Activated naive CD8-positive, alpha-beta T cell (primary cell): ENCODE measurements around the gene SCO2.
A peak's percentile ranks its signal among the peaks of the same experiment; 100 is the strongest.

Source experiments
- H3K27ac Mint-ChIP-seq: one replicate; pipeline ENCODE4 v1.8.0; 2021; ENCODE audit warnings: mixed read lengths
- H3K27me3 Mint-ChIP-seq: one replicate; pipeline ENCODE4 v1.8.0; 2021; ENCODE audit warnings: mixed read lengths
- H3K36me3 Mint-ChIP-seq: one replicate; pipeline ENCODE4 v1.8.0; 2021; ENCODE audit warnings: mixed read lengths
- H3K4me1 Mint-ChIP-seq: one replicate; pipeline ENCODE4 v1.8.0; 2021; ENCODE audit warnings: low read depth, mixed read lengths
- H3K4me3 Mint-ChIP-seq: one replicate; pipeline ENCODE4 v1.8.0; 2021; ENCODE audit warnings: mild to moderate bottlenecking, mixed read lengths
- H3K9me3 Mint-ChIP-seq: one replicate; pipeline ENCODE4 v1.8.0; 2021; ENCODE audit warnings: low read depth, mixed read lengths

SCO2 gene

DNA sequence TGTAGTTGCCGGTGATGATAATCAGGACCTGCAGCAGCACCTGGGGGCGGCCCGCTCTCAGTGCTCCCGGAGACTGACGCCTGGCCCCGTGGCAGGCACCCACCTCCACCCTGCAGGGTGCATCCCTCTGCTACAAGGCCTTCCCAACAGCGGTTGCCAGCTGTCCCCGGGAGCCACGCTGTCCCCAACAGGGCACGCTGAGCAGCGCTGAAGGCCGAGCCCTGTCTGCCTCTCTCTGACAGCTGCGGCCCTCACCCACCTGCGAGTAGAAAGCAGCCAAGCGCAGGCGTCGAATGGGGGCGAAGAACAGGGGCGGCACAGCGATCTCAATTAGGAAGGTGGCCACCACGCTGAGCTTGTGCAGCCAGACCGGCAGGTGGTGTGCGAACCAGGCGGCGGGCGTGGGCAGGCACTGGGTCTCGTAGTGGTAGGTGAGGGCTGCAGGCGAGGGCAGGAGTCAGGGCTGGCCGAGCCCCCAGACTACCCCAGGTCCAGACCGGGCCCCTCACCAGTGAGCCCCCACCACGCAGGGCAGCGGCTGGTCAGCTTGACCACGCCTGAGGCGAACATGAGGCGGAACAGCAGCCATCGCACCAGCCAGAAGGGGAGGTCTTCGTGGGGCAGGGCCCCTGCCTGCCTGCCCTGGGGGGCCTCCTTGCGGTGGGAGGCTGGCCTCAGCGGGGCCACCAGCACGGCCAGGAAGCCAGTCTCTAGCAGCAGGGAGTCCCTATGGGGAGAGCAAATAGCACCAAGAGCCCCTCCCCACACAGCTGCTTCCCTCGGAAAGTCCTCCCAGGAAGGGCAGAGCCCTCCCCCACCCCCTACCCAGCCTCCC is 19.4 kb downstream of the SCO2 start:
- Mint-ChIP-seq H3K36me3 (no peaks in the 10 kb centered on the region), H3K9me3 (no peaks in the 10 kb centered on the region), H3K4me3 (peak overlapping the region; percentile 93), H3K4me1 (peaks cover 12% of the 10 kb centered on the region), H3K27me3 (no peaks in the 10 kb centered on the region), H3K27ac (no peak overlapping the region)

DNA sequence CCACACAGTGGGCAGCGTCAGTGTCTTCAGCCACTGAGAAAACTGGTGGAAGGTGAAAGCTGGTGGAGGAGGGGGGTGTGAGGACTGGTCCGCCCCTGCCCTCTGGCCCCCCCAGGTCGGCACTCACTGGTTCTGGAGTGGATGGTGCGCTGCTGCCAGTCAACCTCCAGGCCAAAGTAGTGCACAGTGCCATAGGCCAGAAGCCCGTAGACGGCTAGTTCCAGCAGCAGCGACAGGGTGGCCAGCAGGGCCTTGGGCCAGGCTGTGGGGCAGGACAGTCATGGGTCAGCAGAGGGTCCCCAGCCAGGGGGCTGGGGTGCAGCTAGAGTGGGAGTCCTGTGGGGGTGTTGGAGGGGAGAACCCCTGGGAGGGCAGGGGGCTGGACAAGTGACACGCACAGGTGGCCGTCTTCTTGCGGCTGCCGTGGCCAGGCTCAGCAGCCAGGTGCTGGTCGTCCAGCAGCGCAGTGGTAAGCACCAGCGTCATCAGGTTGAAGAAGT is 20.1 kb downstream of the SCO2 start:
- H3K36me3 Mint-ChIP-seq, result no peaks in the 10 kb centered on the region
- H3K4me3 Mint-ChIP-seq, result no peak overlapping the region
- H3K9me3 Mint-ChIP-seq, result no peaks in the 10 kb centered on the region
- H3K27ac Mint-ChIP-seq, result no peak overlapping the region
- peaks cover 12% of the 10 kb centered on the region for H3K4me1 Mint-ChIP-seq
- no peaks in the 10 kb centered on the region for H3K27me3 Mint-ChIP-seq

- no peaks in the 10 kb centered on the region for H3K27me3 Mint-ChIP-seq
- no peak overlapping the region for H3K27ac Mint-ChIP-seq
- no peak overlapping the region for H3K4me3 Mint-ChIP-seq
- H3K4me1 Mint-ChIP-seq, result peaks cover 11% of the 10 kb centered on the region
- no peaks in the 10 kb centered on the region for H3K9me3 Mint-ChIP-seq
- H3K36me3 Mint-ChIP-seq, result no peaks in the 10 kb centered on the region
Observed at GRCh38 chr22:50504369-50505211, 20.8 kb downstream of the SCO2 start.

DNA sequence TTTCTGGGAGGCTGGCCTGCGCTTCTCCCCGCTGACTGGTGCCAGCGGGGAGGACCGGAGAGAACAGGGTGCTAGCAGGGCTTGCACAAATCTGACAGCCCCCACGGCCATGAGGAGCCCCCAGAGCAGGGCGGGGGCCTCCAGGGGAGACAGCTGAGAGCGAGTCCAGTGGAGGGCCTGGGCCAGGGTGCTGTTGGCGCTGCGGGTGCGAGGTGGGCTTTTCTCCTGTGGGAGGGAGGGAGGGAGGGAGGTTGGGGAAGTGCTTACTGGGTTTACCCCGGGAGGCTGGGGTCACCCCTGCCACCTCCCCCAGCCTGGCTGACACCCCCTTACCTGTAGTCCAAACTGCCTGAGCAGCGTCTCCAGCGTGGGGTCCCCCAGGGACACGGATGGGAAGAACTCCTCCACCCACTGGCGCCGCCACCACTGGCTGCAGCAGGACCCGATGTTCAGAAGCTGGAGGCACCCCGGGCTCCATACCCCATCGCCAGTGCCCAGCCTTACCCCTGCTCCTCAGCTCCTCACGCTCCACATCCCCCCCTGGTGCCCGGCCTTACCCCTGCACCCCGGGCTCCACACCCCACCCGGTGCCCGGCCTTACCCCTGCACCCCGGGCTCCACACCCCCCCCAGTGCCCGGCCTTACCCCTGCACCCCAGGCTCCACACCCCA is 21.8 kb downstream of the SCO2 start:
- Mint-ChIP-seq H3K9me3 (no peaks in the 10 kb centered on the region), H3K27ac (no peak overlapping the region), H3K4me1 (peaks cover 3% of the 10 kb centered on the region)

DNA sequence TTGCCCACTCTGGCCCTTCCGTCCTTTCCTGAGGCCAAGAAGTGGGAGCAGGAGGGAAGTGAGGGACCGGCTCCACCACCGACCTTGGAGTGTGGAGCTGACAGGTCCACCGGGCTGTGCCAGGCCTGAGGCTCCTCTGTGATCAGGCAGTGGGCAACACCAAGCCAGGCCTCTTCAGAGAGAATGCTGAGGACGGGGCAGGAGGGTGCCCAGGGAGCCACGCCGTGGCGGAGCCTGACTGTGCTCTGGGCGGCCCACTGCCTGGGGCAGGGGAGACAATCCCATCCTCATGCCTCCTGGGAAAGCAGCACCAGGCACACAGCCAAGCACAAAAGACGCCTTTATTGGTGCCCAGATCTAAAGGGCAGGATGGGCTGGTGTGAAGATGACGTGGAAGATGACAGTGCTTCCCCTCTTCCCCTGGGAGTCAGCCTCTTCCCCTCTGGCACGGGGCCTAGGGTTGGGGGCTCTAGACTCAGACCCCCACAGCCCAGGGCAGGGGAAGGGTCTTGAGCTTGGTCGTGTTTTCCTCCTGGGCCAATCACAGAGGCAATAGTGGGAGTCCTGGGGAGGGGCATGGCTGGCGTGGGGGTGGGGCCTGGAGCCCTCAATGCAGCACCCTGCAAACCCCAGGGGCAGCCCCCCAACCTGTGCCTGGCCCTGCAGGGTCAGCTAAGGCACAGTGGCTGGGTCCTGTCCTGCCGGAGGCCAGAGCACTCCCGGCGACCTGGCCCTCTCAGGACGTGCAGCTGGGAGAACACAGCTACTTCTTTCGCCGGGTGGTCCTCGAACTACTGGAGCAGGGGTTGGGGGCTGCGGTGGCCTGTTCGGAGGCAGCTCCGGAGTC is 22.5 kb downstream of the SCO2 start:
- H3K4me3 Mint-ChIP-seq, result no peak overlapping the region
- H3K4me1 Mint-ChIP-seq, result peaks cover 6% of the 10 kb centered on the region
- H3K27me3 Mint-ChIP-seq, result no peaks in the 10 kb centered on the region
- H3K36me3 Mint-ChIP-seq, result no peaks in the 10 kb centered on the region
- no peaks in the 10 kb centered on the region for H3K9me3 Mint-ChIP-seq
- no peak overlapping the region for H3K27ac Mint-ChIP-seq

More for the DNA sequence above, 21.8 kb downstream of the SCO2 start:
- H3K27me3 Mint-ChIP-seq, result no peaks in the 10 kb centered on the region
- H3K4me3 Mint-ChIP-seq, result no peak overlapping the region
- H3K36me3 Mint-ChIP-seq, result no peaks in the 10 kb centered on the region

DNA sequence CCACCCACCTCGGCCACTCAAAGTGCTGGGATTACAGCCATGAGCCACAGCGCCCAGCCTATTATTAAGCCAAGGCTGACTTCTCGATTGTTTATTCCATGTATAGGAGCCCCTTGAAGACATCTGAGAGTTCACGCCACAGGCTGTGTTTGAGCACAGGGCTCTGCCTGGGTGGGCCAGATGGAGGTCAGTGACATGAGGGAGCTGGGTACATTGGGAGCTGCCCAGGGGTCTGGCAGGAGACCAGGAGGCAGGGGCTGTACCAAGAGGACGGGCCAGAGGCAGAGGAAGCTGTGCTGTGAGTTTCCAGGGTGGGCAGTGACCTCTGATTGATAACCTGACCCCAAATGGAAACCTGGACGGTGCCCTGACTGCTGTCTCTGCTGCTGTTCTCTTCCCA is 23.3 kb downstream of the SCO2 start:
- Mint-ChIP-seq H3K27me3 (no peaks in the 10 kb centered on the region), H3K4me1 (peaks cover 6% of the 10 kb centered on the region), H3K27ac (peak overlapping the region; percentile 34), H3K4me3 (no peak overlapping the region), H3K9me3 (no peaks in the 10 kb centered on the region), H3K36me3 (no peaks in the 10 kb centered on the region)

GRCh38 chr22:50500452-50500851 is 24.9 kb downstream of the SCO2 start:
- Mint-ChIP-seq H3K27ac (no peak overlapping the region), H3K36me3 (no peaks in the 10 kb centered on the region), H3K27me3 (no peaks in the 10 kb centered on the region), H3K9me3 (no peaks in the 10 kb centered on the region), H3K4me3 (no peak overlapping the region), H3K4me1 (peaks cover 6% of the 10 kb centered on the region)

DNA sequence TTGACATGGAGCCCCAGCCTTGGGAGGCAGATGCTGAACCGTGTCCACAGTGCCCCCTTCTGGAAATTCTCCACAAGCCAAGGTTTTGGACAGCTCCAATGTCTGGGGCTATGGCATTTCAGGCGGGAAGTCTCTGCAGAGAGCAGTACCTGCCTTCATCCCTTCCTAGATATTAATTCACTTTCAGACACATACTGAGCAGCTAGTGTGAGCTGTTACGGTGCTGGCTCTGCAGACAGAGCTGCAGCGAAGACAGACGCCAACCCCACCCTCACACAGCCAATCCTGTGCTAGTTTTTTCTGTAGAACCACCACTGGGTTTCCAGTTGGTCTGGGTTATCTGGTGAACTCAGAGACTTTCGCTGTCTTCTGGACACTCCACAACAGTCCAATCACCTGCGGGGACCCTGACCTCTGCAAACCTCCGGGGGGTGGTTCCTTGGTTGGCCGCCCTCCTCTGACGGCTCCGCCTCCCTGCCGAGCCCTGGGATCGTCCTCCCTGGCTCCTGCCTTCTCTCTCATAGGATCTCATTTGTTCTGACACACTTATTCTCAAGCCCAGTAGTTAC is 27.0 kb downstream of the SCO2 start:
- no peaks in the 10 kb centered on the region for H3K36me3 Mint-ChIP-seq
- peak overlapping the region; percentile 41 for H3K4me3 Mint-ChIP-seq
- peaks cover 6% of the 10 kb centered on the region for H3K4me1 Mint-ChIP-seq
- H3K27me3 Mint-ChIP-seq, result no peaks in the 10 kb centered on the region
- no peak overlapping the region for H3K27ac Mint-ChIP-seq
- H3K9me3 Mint-ChIP-seq, result no peaks in the 10 kb centered on the region

GRCh38 chr22:50497093-50497492 is 28.3 kb downstream of the SCO2 start:
- Mint-ChIP-seq H3K4me1 (peaks cover 6% of the 10 kb centered on the region), H3K9me3 (no peaks in the 10 kb centered on the region), H3K27ac (no peak overlapping the region), H3K36me3 (no peaks in the 10 kb centered on the region), H3K4me3 (no peak overlapping the region), H3K27me3 (no peaks in the 10 kb centered on the region)

DNA sequence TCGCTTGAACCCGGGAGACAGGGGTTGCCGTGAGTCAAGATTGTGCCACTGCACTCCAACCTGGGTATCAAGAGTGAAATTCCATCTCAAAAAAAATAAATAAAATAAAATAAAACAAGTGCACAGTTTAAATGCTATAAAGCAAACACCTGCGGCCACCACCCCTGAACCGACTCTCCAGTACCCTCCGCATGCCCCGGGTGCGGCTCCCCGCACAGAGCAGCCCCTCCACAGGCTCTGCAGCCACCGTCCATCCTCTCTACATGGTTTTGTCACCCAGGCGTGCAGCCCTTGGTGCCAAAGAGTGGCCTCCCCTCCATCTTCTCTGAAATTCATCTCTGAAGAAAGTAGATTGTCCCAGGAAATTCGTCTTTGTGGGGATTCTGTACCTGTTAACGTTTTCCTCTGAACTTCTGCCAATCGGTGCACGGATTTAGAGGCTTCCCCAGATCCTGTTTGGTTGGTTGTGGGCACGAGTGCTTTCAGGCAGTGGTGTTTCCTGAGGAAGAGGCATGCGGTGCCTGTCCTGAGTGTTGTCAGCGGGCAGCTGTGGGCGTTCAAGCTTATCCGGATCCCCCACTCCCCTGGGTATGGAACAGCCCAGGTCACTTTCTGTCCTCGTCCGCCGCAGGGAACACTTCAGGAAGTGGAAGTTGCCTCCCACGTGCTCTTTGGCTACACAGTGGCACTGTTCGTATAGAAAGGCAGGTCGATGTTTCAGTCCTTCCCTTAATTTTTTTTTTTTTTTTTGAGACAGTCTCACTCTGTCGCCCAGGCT is 34.7 kb downstream of the SCO2 start:
- Mint-ChIP-seq H3K4me3 (peak overlapping the region; percentile 32), H3K36me3 (no peaks in the 10 kb centered on the region), H3K27me3 (no peaks in the 10 kb centered on the region), H3K9me3 (no peaks in the 10 kb centered on the region), H3K4me1 (peaks cover 6% of the 10 kb centered on the region), H3K27ac (peak overlapping the region; percentile 66)

GRCh38 chr22:50489363-50490243 is 35.8 kb downstream of the SCO2 start:
- H3K36me3 Mint-ChIP-seq, result no peaks in the 10 kb centered on the region
- H3K4me1 Mint-ChIP-seq, result peaks cover 9% of the 10 kb centered on the region
- no peak overlapping the region for H3K27ac Mint-ChIP-seq
- H3K4me3 Mint-ChIP-seq, result no peak overlapping the region
- H3K9me3 Mint-ChIP-seq, result no peaks in the 10 kb centered on the region
- H3K27me3 Mint-ChIP-seq, result no peaks in the 10 kb centered on the region

GRCh38 chr22:50488886-50489285 is 36.5 kb downstream of the SCO2 start:
- Mint-ChIP-seq H3K9me3 (no peaks in the 10 kb centered on the region), H3K27ac (no peak overlapping the region), H3K4me3 (no peak overlapping the region), H3K4me1 (peaks cover 9% of the 10 kb centered on the region), H3K27me3 (no peaks in the 10 kb centered on the region), H3K36me3 (no peaks in the 10 kb centered on the region)
